ENCODE data around the gene RPS2. TPM values are rescaled to one million over a fixed set of nuclear protein-coding genes. Genes with fewer than 3 reads are reported as not detected.

Gene RPS2
- total RNA-seq, 5 donors from 2014 or later (not counting 1 experiment from before 2014, with no cell fraction given): 3,208 to 3,662 (median 3,410) TPM

- H3K4me3 ChIP-seq (ENCODE audit: control insufficient read depth in 1 of 2, extremely low read depth in 1 of 2, low read length in 1 of 2): no peak overlapping the region
- DNase-seq: no peak
- Mint-ChIP-seq H3K27ac (no peak overlapping the region), H3K4me3 (no peak overlapping the region), H3K9me3 (no peaks in the 10 kb centered on the region), H3K27me3 (no peaks in the 10 kb centered on the region), H3K4me1 (peaks cover 8 to 17% (median 11%) of the 10 kb centered on the region in 3 donors), H3K36me3 (peaks cover 14% of the 10 kb centered on the region)
- H3K4me1 ChIP-seq (ENCODE audit: control insufficient read depth in 1 of 2, extremely low read depth in 1 of 2, insufficient read depth in 2 of 2, low read length in 2 of 2): peaks cover 2 to 31% of the 10 kb centered on the region in 2 experiments
- H3K36me3 ChIP-seq (ENCODE audit: control insufficient read depth in 2 of 2, extremely low read depth in 1 of 2, insufficient read depth in 1 of 2, low read length in 1 of 2): peaks cover 30 to 61% of the 10 kb centered on the region in 2 donors
- H3K9me3 ChIP-seq: no peaks in the 10 kb centered on the region
- 97% methylated on average over 10 of the region's 19 CpGs for WGBS (ENCODE audit: insufficient coverage)
- ChIA-PET CTCF (no interaction called here), POLR2A (no interaction called here)
- no peak for ATAC-seq (replicated peaks in 1 of 4)
- H3K27ac ChIP-seq (ENCODE audit: low read length): no peak overlapping the region
- H3K27me3 ChIP-seq (replicated peaks in 1 of 2; ENCODE audit: control insufficient read depth in 2 of 2, extremely low read depth in 1 of 2, insufficient read depth in 2 of 2, low read length in 1 of 2): no peaks in the 10 kb centered on the region
These were observed 36.4 kb upstream of the RPS2 start for GRCh38 chr16:2001035-2001434.

GRCh38 chr16:1999866-2000514 is 35.4 kb upstream of the RPS2 start:
- no peaks in the 10 kb centered on the region for H3K27me3 Mint-ChIP-seq

GRCh38 chr16:1998852-1999801 is 34.5 kb upstream of the RPS2 start:
- ATAC-seq (replicated peaks in 1 of 4): no peak
- H3K4me1 Mint-ChIP-seq: peaks cover 0 to 4% (median 3%) of the 10 kb centered on the region in 3 donors
- ChIA-PET POLR2A (no interaction called here), CTCF (no interaction called here)
- no peak overlapping the region for H3K27ac Mint-ChIP-seq
- no peak overlapping the region for H3K4me3 Mint-ChIP-seq
- peaks cover 14% of the 10 kb centered on the region for H3K36me3 Mint-ChIP-seq
- Histone ChIP-seq H3K9me3 (no peaks in the 10 kb centered on the region), H3K27ac (ENCODE audit: low read length) (no peak overlapping the region), H3K4me3 (ENCODE audit: control insufficient read depth in 1 of 2, extremely low read depth in 1 of 2, low read length in 1 of 2) (no peak overlapping the region), H3K27me3 (replicated peaks in 1 of 2; ENCODE audit: control insufficient read depth in 2 of 2, extremely low read depth in 1 of 2, insufficient read depth in 2 of 2, low read length in 1 of 2) (no peaks in the 10 kb centered on the region), H3K4me1 (ENCODE audit: control insufficient read depth in 1 of 2, extremely low read depth in 1 of 2, insufficient read depth in 2 of 2, low read length in 2 of 2) (peaks cover 0 to 12% of the 10 kb centered on the region in 2 experiments), H3K36me3 (ENCODE audit: control insufficient read depth in 2 of 2, extremely low read depth in 1 of 2, insufficient read depth in 1 of 2, low read length in 1 of 2) (peaks cover 28 to 61% of the 10 kb centered on the region in 2 donors)
- no peak for DNase-seq
- 96% methylated on average over 25 of the region's 39 CpGs for WGBS (ENCODE audit: insufficient coverage)
- no peaks in the 10 kb centered on the region for H3K9me3 Mint-ChIP-seq
- no peaks in the 10 kb centered on the region for H3K27me3 Mint-ChIP-seq

More at GRCh38 chr16:1999866-2000514, 35.4 kb upstream of the RPS2 start:
- Histone ChIP-seq H3K4me3 (ENCODE audit: control insufficient read depth in 1 of 2, extremely low read depth in 1 of 2, low read length in 1 of 2) (no peak overlapping the region), H3K27me3 (replicated peaks in 1 of 2; ENCODE audit: control insufficient read depth in 2 of 2, extremely low read depth in 1 of 2, insufficient read depth in 2 of 2, low read length in 1 of 2) (no peaks in the 10 kb centered on the region), H3K27ac (ENCODE audit: low read length) (no peak overlapping the region), H3K9me3 (no peaks in the 10 kb centered on the region), H3K4me1 (ENCODE audit: control insufficient read depth in 1 of 2, extremely low read depth in 1 of 2, insufficient read depth in 2 of 2, low read length in 2 of 2) (peaks cover 2 to 21% of the 10 kb centered on the region in 2 experiments), H3K36me3 (ENCODE audit: control insufficient read depth in 2 of 2, extremely low read depth in 1 of 2, insufficient read depth in 1 of 2, low read length in 1 of 2) (peaks cover 28 to 61% of the 10 kb centered on the region in 2 donors)
- POLR2A ChIA-PET: no interaction called here
- WGBS (ENCODE audit: insufficient coverage): 95% methylated on average over 21 of the region's 28 CpGs
- ATAC-seq (replicated peaks in 1 of 4) (no peak), DNase-seq (no peak)
- Mint-ChIP-seq H3K4me3 (no peak overlapping the region), H3K27ac (no peak overlapping the region), H3K9me3 (no peaks in the 10 kb centered on the region), H3K36me3 (peaks cover 14% of the 10 kb centered on the region), H3K4me1 (peaks cover 2 to 11% (median 8%) of the 10 kb centered on the region in 3 donors)
- CTCF ChIA-PET: no interaction called here

- H3K4me3 Mint-ChIP-seq: no peak overlapping the region
- no peak overlapping the region for H3K4me3 ChIP-seq (ENCODE audit: control insufficient read depth in 1 of 2, extremely low read depth in 1 of 2, low read length in 1 of 2)
- no peak overlapping the region for H3K27ac Mint-ChIP-seq
- H3K4me1 ChIP-seq (ENCODE audit: control insufficient read depth in 1 of 2, extremely low read depth in 1 of 2, insufficient read depth in 2 of 2, low read length in 2 of 2): peaks cover 0 to 5% of the 10 kb centered on the region in 2 experiments
- no peaks in the 10 kb centered on the region for H3K27me3 Mint-ChIP-seq
- peaks cover 23 to 59% of the 10 kb centered on the region in 2 donors for H3K36me3 ChIP-seq (ENCODE audit: control insufficient read depth in 2 of 2, extremely low read depth in 1 of 2, insufficient read depth in 1 of 2, low read length in 1 of 2)
- DNase-seq (no peak), ATAC-seq (replicated peaks in 1 of 4) (no peak)
- peaks cover 14% of the 10 kb centered on the region for H3K36me3 Mint-ChIP-seq
- ChIA-PET CTCF (no interaction called here), POLR2A (no interaction called here)
- H3K27ac ChIP-seq (ENCODE audit: low read length): no peak overlapping the region
- 96% methylated on average over 23 of the region's 27 CpGs for WGBS (ENCODE audit: insufficient coverage)
- no peaks in the 10 kb centered on the region for H3K9me3 Mint-ChIP-seq
- no peaks in the 10 kb centered on the region for H3K9me3 ChIP-seq
- H3K27me3 ChIP-seq (replicated peaks in 1 of 2; ENCODE audit: control insufficient read depth in 2 of 2, extremely low read depth in 1 of 2, insufficient read depth in 2 of 2, low read length in 1 of 2): no peaks in the 10 kb centered on the region
- peaks cover 0 to 4% (median 0%) of the 10 kb centered on the region in 3 donors for H3K4me1 Mint-ChIP-seq
These were observed 33.8 kb upstream of the RPS2 start for GRCh38 chr16:1998360-1998835.

- ATAC-seq (replicated peaks in 1 of 4): no peak
- CTCF ChIA-PET: interaction anchor here in 1 of 2 donors (0.6 kb wide), 1 partner anchor 252 kb away, joined by 5 read pairs; no protein-coding TSS in a partner anchor
These were observed 33.1 kb upstream of the RPS2 start for GRCh38 chr16:1997494-1998359.

More at GRCh38 chr16:1997494-1998359, 33.1 kb upstream of the RPS2 start:
- no peaks in the 10 kb centered on the region for H3K9me3 ChIP-seq
- peaks cover 21 to 52% of the 10 kb centered on the region in 2 donors for H3K36me3 ChIP-seq (ENCODE audit: control insufficient read depth in 2 of 2, extremely low read depth in 1 of 2, insufficient read depth in 1 of 2, low read length in 1 of 2)
- peaks cover 0 to 6% (median 0%) of the 10 kb centered on the region in 3 donors for H3K4me1 Mint-ChIP-seq
- no peaks in the 10 kb centered on the region for H3K27me3 ChIP-seq (replicated peaks in 1 of 2; ENCODE audit: control insufficient read depth in 2 of 2, extremely low read depth in 1 of 2, insufficient read depth in 2 of 2, low read length in 1 of 2)
- POLR2A ChIA-PET: no interaction called here
- H3K4me1 ChIP-seq (ENCODE audit: control insufficient read depth in 1 of 2, extremely low read depth in 1 of 2, insufficient read depth in 2 of 2, low read length in 2 of 2): peaks cover 0 to 4% of the 10 kb centered on the region in 2 experiments
- 91% methylated on average over 16 of the region's 26 CpGs for WGBS (ENCODE audit: insufficient coverage)
- no peak overlapping the region for H3K4me3 ChIP-seq (ENCODE audit: control insufficient read depth in 1 of 2, extremely low read depth in 1 of 2, low read length in 1 of 2)
- no peaks in the 10 kb centered on the region for H3K27me3 Mint-ChIP-seq
- H3K36me3 Mint-ChIP-seq: peaks cover 14% of the 10 kb centered on the region
- no peak overlapping the region for H3K27ac Mint-ChIP-seq
- no peak overlapping the region for H3K4me3 Mint-ChIP-seq
- no peaks in the 10 kb centered on the region for H3K9me3 Mint-ChIP-seq
- no peak for DNase-seq
- H3K27ac ChIP-seq (ENCODE audit: low read length): no peak overlapping the region
